Choroid plexus epithelial cell (primary cell): ENCODE measurements around the gene ADAP1.

ENCODE experiments used
- DNase-seq: peaks from one replicate; pipeline ENCODE4 v3.0.0-alpha.2; 2010; ENCODE audit warnings: low read depth
- H3K4me3 ChIP-seq: 2 replicates; pipeline ENCODE4 v1.5.1; 2011; ENCODE audit warnings: low read depth, mild to moderate bottlenecking, control low read depth, low read length, moderate library complexity
- TF ChIP-seq, protein P1 (sequence below): conservative IDR thresholded peaks from 2 replicates; pipeline ENCODE4 v1.5.1; 2011; ENCODE audit warnings: low read depth, mild to moderate bottlenecking, control low read depth, inconsistent platforms, low read length, moderate library complexity

ADAP1 gene

GRCh38 chr7:894164-894867, 60.2 kb downstream of the ADAP1 start:
- no peak overlapping the region for H3K4me3 ChIP-seq
- no peak for DNase-seq
- TF ChIP-seq, protein P1, sequence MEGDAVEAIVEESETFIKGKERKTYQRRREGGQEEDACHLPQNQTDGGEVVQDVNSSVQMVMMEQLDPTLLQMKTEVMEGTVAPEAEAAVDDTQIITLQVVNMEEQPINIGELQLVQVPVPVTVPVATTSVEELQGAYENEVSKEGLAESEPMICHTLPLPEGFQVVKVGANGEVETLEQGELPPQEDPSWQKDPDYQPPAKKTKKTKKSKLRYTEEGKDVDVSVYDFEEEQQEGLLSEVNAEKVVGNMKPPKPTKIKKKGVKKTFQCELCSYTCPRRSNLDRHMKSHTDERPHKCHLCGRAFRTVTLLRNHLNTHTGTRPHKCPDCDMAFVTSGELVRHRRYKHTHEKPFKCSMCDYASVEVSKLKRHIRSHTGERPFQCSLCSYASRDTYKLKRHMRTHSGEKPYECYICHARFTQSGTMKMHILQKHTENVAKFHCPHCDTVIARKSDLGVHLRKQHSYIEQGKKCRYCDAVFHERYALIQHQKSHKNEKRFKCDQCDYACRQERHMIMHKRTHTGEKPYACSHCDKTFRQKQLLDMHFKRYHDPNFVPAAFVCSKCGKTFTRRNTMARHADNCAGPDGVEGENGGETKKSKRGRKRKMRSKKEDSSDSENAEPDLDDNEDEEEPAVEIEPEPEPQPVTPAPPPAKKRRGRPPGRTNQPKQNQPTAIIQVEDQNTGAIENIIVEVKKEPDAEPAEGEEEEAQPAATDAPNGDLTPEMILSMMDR, result no peak

- DNase-seq, result no peak
- TF ChIP-seq, protein P1, result no peak
- no peak overlapping the region for H3K4me3 ChIP-seq
These were observed 60.8 kb downstream of the ADAP1 start for GRCh38 chr7:893686-894085.

- no peak overlapping the region for H3K4me3 ChIP-seq
- no peak for DNase-seq
- TF ChIP-seq, protein P1, result no peak
These were observed 61.6 kb downstream of the ADAP1 start for GRCh38 chr7:892648-893593.

DNA sequence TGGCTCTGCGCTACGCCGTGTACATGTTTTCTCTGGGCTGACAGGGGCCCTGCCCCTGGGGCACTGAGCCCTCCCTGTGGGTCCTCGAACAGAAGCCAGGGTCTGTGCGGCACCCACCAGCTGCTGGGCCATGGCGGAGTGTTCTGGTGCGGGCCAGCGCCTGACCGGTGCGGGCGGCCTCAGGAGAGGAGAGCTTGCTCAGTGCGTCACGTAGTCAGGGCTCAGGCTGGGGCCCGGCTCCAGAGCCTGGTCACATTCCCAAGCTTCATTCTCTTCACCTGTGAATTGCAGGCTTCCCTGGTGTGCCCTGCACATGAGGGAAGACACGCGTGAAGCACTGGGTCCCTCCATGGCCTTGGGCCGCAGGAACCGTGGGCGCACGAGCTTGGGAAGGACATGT, 62.7 kb downstream of the ADAP1 start:
- DNase-seq, result no peak
- H3K4me3 ChIP-seq, result no peak overlapping the region
- TF ChIP-seq, protein P1, result no peak

DNA sequence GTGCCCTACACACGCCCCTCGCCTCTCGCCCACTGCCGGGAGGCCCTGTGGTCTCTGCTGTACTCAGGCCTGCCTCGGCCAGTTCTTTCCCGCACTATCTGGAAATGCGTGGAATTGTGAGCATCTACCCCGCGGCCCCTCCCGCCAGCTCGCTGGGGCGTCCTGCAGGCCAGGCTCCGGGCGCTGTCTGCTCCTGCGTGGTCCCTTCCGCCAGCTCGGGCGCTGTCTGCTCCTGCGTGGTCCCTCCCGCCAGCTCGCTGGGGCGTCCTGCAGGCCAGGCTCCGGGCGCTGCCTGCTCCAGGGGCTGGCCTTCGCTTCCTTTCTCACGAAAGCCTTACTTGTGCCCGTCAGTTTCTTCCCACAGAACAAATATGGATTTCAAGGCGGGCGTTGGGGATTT, 63.2 kb downstream of the ADAP1 start:
- TF ChIP-seq, protein P1, result no peak
- H3K4me3 ChIP-seq, result no peak overlapping the region
- DNase-seq, result no peak

- H3K4me3 ChIP-seq, result no peak overlapping the region
- TF ChIP-seq, protein P1, result no peak
- DNase-seq, result no peak
These were observed 63.6 kb downstream of the ADAP1 start for GRCh38 chr7:890868-891267.
